ENCODE data around the gene CDKN2B-AS1. TPM values are rescaled to one million over a fixed set of nuclear protein-coding genes. Genes with fewer than 3 reads are reported as not detected.
A peak's percentile ranks its signal among the peaks of the same experiment; 100 is the strongest.

The CDKN2B-AS1 gene
- total and polyA plus RNA-seq, 2 of the 13 experiments (the other 11 are each of a cell fraction or from before 2014, with no cell fraction given): 0.64 to 2.3 TPM

- TF ChIP-seq, protein P1, sequence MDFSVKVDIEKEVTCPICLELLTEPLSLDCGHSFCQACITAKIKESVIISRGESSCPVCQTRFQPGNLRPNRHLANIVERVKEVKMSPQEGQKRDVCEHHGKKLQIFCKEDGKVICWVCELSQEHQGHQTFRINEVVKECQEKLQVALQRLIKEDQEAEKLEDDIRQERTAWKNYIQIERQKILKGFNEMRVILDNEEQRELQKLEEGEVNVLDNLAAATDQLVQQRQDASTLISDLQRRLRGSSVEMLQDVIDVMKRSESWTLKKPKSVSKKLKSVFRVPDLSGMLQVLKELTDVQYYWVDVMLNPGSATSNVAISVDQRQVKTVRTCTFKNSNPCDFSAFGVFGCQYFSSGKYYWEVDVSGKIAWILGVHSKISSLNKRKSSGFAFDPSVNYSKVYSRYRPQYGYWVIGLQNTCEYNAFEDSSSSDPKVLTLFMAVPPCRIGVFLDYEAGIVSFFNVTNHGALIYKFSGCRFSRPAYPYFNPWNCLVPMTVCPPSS (IDR thresholded peaks at IDR 0.05): no peak
- TF ChIP-seq XBP1 (CRISPR knock-in tag; IDR thresholded peaks at IDR 0.05) (no peak), DNMT3B (CRISPR knock-in tag; conservative IDR thresholded peaks at IDR 0.05) (no peak)
Measured at GRCh38 chr9:21993007-21993406, 1.6 kb upstream of the CDKN2B-AS1 start (continued).

DNA sequence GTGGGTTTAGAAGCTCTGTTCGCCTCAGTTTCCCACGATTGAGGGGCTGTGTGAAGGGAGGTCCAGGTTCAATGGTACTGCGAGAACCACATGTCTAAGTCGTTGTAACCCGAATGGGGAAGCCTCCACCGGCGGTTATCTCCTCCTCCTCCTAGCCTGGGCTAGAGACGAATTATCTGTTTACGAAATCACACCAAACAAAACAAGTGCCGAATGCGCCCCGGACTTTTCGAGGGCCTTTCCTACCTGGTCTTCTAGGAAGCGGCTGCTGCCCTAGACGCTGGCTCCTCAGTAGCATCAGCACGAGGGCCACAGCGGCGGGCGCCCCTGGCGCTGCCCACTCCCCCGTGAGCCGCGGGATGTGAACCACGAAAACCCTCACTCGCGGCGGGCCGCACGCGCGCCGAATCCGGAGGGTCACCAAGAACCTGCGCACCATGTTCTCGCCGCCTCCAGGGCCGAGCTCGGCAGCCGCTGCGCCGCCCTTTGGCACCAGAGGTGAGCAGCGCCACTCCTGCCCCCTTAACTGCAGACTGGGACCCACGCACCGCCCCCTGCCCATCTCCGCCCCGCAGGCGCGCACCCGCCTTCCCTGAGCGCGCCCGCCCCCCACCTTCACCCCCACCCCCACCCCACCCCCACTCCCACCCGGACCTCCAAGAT, 567 bp upstream of the CDKN2B-AS1 start, which contains the start of gene CDKN2A:
TSS of gene CDKN2A (minus strand) at position 500 of the 663 bp plus-strand sequence.
- no peak for DNase-seq (ENCODE audit: low spot score)
- ATAC-seq: peak; percentile 85
- FAIRE-seq: no peak
- BruUV-seq (replicated peaks): no TSS peak
- ChIA-PET CTCF (ENCODE audit: low intra/inter-chr PET ratio, low total read pairs) (interaction anchor here (1.8 kb wide), 1 partner anchor 180 kb away, joined by 7 read pairs; no protein-coding TSS in a partner anchor), POLR2A (interaction anchor here (1.4 kb wide), 1 partner anchor 15 kb away, joined by 4 read pairs; the partner anchor contains the start of gene CDKN2B)
- Histone ChIP-seq H3K27me3 (ENCODE audit: control insufficient read depth in 1 of 2, insufficient read depth in 2 of 2, low read length in 2 of 2) (peaks cover 0 to 17% of the 10 kb centered on the region in 2 experiments; a peak in 1 of 5 replicates), H4K20me1 (ENCODE audit: insufficient read depth, low read length) (no peaks in the 10 kb centered on the region), H3K4me2 (ENCODE audit: low read depth, low read length) (peak within 1 kb of the TSS; percentile 96), H3K4me1 (ENCODE audit: insufficient read depth, low read length) (peaks cover 9% of the 10 kb centered on the region), H2AFZ (ENCODE audit: low read length) (no peak within 1 kb of the TSS), H3K9me3 (ENCODE audit: low read length) (no peaks in the 10 kb centered on the region), H3K4me3 (replicated peaks in 1 of 3; ENCODE audit: insufficient read depth in 1 of 3, low read depth in 2 of 3, low read length in 3 of 3) (peak within 1 kb of the TSS; percentile 60 to 82 (median 77)), H3K79me2 (ENCODE audit: insufficient read depth, low read length) (no peaks in the 10 kb centered on the region), H3K36me3 (replicated peaks in 1 of 2; ENCODE audit: control insufficient read depth in 1 of 2, insufficient read depth in 2 of 2, low read length in 2 of 2) (no peaks in the 10 kb centered on the region), H3K27ac (ENCODE audit: extremely low read length, insufficient read depth, low read length) (no peak within 1 kb of the TSS), H3K9ac (ENCODE audit: insufficient read depth, low read depth, low read length) (no peak within 1 kb of the TSS)
- WGBS (ENCODE audit: low lambda C conversion rate): 31% methylated on average over 6 of the region's 53 CpGs
- in situ Hi-C loops (cut with HindIII; ENCODE audit: extremely low pct_ligation_motif_present, low pct_unique_long_range_greater_than_20kb): loop anchor here (10.0 kb wide), 1 partner anchor 241 kb away; no protein-coding TSS in a partner anchor
- intact Hi-C loops (cut with micrococcal nuclease; ENCODE audit: unreplicated experiment): no loop called here
- TF ChIP-seq, protein P2, sequence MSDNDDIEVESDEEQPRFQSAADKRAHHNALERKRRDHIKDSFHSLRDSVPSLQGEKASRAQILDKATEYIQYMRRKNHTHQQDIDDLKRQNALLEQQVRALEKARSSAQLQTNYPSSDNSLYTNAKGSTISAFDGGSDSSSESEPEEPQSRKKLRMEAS (IDR thresholded peaks at IDR 0.05): 0 out of 2 replicates have a peak, but pooled peaks have one; percentile 20
- TF ChIP-seq NONO (IDR thresholded peaks at IDR 0.05) (no peak), NONO (CRISPR knock-in tag; conservative IDR thresholded peaks at IDR 0.05) (0 out of 2 replicates have a peak, but pooled peaks have one; percentile 0), HNRNPK (IDR thresholded peaks at IDR 0.05; ENCODE audit: low read depth, low read length, poor library complexity, severe bottlenecking) (peak; percentile 94), BCL6 (CRISPR knock-in tag; IDR thresholded peaks at IDR 0.05) (peak; percentile 69), HNF4A (CRISPR knock-in tag; IDR thresholded peaks at IDR 0.05) (no peak), ZNF800 (CRISPR knock-in tag; IDR thresholded peaks at IDR 0.05) (peak; percentile 92), ZNF687 (CRISPR knock-in tag; IDR thresholded peaks at IDR 0.05) (peak; percentile 48), ZNF382 (CRISPR knock-in tag; IDR thresholded peaks at IDR 0.05; ENCODE audit: borderline replicate concordance) (no peak), KDM2A (CRISPR knock-in tag; IDR thresholded peaks at IDR 0.05; ENCODE audit: borderline replicate concordance, low read depth) (peak; percentile 56; the same call in 1 of the 2 replicates), ZNF367 (CRISPR knock-in tag; IDR thresholded peaks at IDR 0.05; ENCODE audit: borderline replicate concordance) (no peak)

Measured in HepG2 (cell line).